GM19328 (cell line): ENCODE data around the gene KCNQ1OT1.

Source experiments
- ATAC-seq: cut with Tn5 transposase; IDR thresholded peaks from one replicate; pipeline ENCODE4 v1.9.1; 2021; ENCODE audit warnings: mild to moderate bottlenecking, moderate library complexity; ENCODE audit not compliant: unreplicated experiment

Gene KCNQ1OT1

DNA sequence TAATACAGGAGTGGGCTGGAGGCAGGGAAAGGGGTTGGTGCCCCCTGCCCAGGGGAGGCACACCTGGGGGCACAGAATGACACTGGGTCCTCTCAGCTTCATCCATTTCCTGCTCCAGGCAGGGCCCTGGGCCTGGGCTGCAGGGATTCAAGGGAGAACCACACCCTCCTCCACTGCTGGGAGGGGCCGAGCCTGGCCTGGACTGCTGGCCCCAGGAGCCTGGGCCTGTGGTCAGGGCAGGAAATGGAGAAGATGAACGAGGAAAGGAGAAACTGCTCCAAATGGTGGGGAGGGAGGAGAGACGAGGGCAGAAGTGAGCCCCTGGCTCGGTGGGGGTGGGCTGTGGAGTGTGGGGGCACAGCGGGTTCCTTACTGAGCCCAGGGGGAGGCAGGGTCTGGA, 38.1 kb upstream of the KCNQ1OT1 start:
- no peak for ATAC-seq

GRCh38 chr11:2737226-2737590, 37.4 kb upstream of the KCNQ1OT1 start:
- ATAC-seq, result no peak

GRCh38 chr11:2736577-2737225, 36.9 kb upstream of the KCNQ1OT1 start:
- no peak for ATAC-seq

DNA sequence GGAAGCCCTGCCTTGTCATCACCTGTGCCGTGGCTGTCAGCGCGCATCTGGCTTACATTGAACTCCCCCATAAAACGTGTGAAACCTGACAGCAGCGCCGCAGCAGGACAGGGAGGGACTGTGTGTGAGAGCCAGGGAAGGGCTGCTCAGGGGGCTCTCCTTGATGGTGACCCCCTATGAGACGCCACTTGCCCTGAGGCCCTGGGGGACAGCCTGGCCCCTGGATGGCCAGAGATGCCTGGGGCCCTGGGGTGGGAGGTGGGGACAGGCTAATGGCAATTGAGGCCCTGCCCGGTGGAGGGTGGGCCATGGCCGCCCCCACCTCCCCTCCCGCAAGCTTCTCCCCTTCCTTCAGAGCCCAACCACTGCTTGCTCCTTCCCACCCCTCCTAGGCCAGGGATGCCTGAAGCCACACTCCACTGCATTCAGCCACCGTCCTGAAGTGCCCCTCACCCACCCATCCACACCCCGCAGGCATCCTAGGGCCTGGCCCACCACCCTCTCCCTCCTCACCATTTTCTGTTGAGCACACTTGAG, 35.3 kb upstream of the KCNQ1OT1 start:
- no peak for ATAC-seq

DNA sequence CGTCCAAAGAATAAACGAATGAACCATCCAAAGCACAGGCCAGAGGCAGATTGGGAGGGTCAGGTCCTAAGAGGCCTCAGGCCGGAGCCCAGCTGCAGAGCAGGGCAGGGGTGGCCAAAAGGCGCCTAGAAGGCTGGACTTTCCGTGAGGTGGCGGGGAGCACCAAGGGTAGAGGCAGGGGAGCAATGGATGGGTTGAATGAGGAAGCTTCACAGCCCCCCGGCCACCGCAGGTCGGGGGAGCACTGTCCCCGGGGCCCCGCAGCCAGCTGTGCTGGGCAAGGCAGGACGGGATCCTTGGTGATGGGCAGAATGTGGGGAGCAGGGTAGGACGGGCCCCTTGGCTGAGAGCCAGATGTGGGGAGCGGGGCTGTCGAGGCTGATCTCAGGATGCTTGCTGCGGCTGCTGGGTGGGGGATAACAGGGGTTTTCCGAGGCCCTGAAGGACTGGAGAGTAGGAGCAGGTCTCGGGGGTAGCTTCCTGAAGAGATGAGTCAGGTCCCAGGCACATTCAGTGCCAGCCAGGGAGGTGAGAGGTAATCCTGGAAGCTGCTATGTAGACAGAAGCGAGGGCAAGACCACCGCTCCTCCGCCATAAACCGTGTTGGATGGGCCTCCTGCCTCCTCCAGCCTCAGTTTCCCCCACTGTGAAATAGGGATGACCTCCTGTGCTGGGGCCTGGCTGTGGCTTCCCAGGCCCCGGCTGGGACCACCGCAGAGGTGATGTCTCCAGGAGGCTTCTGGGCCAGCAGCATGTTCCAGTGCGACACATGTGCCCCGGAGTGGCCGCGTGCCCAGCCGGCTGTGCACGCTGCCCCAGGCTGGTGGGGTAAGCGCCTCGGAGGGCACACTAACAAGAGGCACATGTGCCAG, 34.6 kb upstream of the KCNQ1OT1 start:
- no peak for ATAC-seq

- no peak for ATAC-seq
These were observed 33.3 kb upstream of the KCNQ1OT1 start for GRCh38 chr11:2732940-2733628.

DNA sequence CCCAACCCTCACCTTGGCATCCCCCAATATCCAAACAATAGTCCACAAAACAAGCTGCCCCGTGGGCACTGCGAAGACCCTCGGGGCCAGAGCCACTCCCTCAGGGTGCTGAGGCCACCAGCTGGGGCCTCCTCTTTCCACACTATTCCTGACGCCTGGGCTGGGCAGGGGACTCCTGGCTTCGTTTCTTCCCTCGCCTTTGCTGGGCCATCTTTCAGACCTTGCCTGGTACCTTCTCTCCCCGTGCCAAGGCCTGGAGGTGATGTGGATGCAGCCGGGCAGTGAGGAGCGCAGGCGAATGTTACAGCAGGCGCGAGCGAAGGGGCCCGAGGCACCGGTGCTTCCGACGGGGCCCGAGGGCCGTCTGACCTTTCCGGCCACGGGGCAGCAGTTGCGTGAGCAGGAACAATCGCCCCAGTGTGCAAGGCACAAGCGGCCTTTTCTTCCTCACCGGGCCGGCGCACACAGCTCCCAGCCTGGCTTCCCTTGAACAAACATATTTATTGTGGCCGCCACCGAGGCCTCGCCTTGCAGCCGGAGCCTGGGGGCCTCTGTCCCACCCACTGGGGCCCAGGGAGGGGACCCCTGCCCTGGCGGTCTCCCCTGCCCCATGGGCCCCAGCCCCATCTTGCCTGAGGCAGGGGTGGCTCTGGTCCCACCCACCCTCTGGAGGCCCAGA, 32.6 kb upstream of the KCNQ1OT1 start:
- no peak for ATAC-seq

DNA sequence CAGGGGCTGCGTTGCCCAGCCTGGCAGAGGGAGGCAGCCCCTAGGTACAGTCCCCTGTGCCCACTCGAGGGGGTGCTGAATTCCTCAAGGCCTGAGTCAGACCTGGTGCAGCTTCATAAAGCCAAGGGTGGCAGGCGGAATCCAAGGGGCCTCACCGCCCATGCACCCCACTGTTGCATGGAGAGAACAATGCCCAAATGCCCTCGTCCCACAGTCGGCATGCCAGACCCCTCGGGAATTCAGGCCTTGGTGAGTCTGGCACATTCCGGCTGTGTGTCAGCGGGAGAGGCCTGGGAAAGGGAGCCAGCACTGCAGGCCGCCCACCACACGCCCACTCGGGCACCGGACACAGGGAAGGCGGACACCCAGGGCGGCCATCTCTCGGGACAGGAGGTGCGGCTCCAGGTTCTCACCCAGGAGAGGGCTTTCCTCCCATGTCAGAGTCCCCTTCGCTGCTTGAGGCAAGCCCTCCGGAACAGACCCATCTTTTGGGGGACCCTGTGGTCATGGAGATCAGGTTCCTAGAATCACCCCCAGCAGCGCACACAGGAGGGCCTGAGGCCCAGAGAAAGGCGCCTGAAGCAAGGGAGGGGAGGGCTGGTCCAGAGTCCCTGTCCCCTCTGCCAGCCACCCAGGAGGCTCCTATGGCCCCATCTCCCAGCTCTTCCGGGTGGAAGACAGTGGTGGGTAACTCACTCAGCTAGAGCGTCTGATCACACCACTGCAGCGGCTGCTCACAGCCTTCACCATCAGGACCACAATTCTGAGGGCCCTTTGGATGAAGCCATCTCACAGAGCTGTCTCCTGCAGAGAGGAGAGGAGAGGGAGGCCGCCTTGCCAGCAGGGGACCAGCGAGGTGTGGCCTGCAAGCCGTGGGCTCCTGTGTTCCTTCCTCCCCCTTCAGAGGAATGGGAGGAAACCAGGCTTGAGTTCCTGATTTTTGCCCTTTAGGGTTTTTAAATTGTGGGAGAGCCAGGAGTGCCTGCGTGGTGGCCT, 31.6 kb upstream of the KCNQ1OT1 start:
- no peak for ATAC-seq

- ATAC-seq, result no peak
These were observed 30.7 kb upstream of the KCNQ1OT1 start for GRCh38 chr11:2730272-2731129.

DNA sequence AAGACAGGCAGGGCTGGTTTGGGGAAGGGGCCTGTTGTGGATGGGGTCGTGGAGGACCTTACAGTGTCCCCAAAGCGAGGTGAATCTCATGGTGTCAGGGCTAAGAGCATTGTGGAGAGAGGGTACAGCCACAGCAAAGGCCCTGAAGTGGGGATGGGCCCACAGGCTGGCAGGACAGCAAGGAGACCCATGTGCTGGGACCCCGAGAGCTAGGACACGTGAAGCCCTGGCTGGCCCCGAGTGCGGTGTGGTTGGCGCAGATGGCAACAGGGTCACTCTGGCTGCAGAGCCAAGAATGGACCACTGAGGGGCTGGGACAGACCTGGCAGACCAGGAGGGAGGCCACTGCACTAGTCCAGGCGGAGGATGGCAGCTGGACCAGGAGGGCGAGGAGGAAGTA, 30.0 kb upstream of the KCNQ1OT1 start:
- no peak for ATAC-seq

GRCh38 chr11:2728663-2729332, 29.0 kb upstream of the KCNQ1OT1 start:
- no peak for ATAC-seq

DNA sequence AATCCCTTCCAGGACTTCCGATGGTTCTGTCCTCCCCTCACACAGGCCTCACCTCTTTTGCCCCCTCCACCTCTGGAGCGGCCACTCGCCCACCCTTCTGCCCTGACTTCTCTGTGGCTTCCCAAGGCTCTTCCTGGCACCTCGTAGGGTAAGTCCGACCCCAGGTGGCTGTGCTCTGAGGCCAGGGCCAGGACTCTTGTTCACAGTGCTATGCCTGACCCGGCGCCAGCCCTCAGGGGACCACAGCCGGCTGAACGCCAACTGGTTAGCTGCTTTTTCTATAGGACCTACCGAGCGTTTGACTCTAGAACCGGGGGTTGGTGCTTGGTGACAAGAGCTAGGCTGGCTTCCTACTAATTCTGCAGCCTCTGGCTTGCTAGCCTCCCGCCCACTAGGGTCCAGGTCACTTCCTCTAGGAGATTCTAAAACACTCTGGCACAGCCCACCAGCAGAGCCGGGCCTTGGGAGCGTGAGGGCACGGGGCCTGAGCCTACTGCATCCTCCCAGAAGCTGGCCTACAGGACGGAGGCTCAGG, 28.4 kb upstream of the KCNQ1OT1 start:
- ATAC-seq, result no peak

- ATAC-seq, result no peak
These were observed 27.2 kb upstream of the KCNQ1OT1 start for GRCh38 chr11:2726964-2727363.

DNA sequence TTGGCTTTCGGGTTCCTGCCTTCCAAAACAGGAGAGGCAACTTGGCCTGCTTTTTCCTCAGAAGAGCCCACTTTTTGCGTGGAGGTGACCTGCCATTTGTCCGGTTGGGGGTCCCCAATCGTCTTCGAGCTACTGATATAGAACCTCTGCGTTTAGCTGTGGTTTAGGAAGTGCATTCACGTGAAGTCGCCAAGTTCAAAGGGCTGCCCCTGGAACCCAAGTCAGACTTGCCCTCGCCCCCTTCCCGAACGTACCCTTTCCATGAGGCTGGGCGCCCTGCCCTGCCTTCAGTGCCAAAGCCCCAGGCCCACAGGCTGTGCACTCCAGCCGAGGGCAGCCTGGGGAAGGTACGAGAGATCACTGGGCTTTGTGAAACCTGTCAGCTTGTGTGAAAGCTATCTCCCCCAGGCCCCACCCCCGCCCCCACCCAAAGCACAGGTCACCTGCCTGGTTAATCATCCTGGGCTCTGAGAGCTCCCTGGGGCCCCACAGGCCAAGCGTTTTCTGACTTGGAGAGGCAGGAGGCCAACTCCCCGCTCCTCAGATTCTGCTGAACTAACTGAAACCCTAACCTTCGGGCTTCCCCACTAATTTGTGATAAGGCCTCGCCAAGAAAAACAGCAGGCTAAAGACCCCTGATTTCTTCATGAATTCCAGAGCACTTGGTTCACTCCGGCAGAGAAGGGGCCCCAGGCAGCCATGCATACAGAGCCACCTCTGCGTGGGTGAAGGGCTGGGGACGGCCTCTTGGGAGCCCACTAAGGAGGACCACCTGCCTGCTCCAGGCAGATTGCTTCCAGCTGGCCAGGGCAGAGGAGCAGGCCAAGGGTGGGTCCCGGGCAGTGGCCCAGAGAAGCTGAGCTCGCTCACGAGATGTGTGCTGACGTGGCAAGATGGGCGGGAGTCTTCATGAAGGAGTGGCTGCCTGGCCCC, 25.8 kb upstream of the KCNQ1OT1 start:
- ATAC-seq, result no peak

- ATAC-seq, result no peak
These were observed 25.0 kb upstream of the KCNQ1OT1 start for GRCh38 chr11:2724653-2725367.

- ATAC-seq, result no peak
These were observed 24.3 kb upstream of the KCNQ1OT1 start for GRCh38 chr11:2724104-2724503.
